KG1 (cell line): ENCODE results near the gene SLC18A3.

Source experiments
- DNase-seq: peaks from one replicate; lab custom pipeline; 2025; lab: John Stamatoyannopoulos, UW

Gene SLC18A3

DNA sequence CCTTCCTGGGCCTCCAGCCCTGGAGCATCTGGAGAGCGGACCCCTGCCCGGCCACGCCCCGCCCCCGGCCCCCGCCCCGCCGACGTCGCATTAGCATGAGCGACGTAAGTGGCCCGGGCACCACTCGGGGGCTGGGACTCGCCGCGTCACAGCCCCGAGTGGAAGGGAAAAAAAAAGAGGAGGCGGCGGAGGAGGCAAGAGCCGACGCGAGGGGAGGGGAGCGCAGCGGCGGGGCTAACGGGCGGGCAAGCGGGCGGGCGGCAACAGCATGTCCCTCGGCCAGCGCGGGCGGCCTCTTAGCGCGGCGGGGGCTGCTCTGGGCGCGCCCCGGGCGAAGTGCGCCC is at the start of gene SLC18A3:
TSS of gene SLC18A3 (plus strand) at position 197 of the 344 bp plus-strand sequence. CDS start 431 bp downstream, outside the sequence.
- no peak for DNase-seq

DNA sequence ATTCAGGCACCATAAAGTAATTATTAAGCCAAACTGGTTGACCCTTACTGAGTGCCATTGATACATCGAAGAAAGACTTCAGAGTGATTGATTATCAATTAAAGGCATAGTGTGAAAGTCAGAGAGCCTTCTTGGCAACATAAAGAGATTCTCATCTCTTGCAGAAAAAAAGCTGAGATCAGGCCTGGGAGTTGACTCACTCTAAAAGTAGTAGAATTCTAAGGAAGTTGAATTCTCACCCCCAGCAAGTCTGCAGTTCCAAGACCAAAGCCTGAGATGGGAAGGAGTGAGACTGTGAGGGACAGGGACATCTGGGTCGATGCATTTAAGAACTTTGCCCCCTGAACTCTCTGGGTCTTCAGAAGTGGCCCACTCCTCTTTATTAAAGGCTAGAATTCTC is 49.6 kb upstream of the SLC18A3 start:
- no peak for DNase-seq

DNA sequence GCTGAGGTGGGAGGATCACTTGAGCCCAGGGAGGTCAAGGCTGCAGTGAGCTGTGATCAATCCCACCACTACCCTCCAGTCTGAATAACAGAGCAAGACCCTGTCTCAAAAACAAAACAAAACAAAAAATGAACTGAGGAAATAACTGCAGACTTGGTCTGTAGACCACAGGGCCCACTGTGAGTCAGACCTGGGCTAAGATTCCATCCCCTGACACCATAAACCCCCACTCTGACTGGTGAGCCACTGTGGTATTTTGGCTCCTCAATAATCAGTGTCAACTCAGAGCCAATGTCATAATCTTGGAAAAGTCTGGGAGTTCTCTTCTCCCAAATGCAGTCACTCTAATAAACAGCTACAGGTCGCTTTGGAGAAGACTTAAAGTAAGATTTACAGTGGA is 47.2 kb upstream of the SLC18A3 start:
- DNase-seq, result no peak

DNA sequence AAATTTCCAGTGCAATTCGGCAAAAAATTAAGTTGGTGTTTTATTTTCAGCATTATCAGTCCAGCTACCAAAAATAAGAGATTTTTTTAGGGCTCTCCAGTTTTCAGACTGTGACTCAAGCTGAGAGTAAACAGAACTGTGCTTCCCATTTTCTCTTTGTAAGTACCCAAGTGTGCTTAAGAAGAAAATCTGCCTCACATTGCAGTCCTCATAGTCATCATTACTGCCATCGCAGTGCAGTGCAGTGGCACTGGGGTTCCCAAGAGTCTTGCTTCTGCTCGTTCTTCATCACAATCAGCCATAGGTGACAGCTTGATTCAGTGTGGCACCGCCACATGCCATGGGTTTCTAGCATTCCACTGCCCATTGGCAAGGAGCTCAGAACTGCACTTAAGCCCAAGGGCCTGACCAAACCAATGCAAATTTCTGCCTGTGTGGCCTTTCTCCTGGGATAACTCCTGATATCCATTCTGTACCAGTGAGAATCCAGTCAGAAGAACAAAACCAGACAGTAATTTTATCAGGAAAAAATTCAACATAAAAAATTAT is 45.6 kb upstream of the SLC18A3 start:
- DNase-seq, result no peak

DNA sequence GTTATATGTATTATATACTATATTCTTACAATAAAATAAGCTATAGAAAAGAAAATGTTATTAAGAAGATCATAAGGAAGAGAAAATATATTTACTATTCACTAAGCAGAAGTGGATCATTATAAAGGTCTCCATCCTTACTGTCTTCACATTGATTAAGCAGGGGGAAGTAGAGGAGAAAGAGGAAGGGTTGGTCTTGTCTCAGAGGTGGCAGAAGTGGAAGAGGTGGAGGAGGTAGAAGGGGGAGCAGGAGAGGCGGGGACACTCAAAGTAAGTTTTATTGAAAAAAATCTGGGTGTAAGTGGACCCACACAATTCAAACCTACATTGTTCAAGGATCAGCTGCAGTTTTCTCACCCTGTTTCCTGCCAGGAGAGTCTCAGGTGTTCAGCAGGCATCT is 42.3 kb upstream of the SLC18A3 start:
- DNase-seq, result no peak

DNA sequence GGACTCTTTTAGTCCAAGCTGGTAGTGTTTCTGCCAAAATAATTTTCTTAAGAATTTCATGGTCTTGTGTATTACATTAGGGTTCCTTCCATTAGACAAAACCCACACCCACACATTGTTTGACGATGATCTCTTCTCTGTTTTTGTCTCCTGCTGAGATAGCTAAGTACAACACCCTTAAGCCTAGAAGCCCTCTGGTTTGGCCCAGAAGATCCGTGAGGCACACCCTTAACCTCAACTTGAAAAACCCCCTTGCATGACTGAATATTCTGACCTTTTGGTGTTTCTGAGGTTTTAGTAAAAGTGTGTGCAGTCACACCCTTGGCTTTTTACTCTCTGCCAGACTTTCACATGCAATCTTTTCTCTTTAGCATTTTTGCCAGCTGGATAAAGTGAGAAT is 41.9 kb upstream of the SLC18A3 start:
- no peak for DNase-seq

DNA sequence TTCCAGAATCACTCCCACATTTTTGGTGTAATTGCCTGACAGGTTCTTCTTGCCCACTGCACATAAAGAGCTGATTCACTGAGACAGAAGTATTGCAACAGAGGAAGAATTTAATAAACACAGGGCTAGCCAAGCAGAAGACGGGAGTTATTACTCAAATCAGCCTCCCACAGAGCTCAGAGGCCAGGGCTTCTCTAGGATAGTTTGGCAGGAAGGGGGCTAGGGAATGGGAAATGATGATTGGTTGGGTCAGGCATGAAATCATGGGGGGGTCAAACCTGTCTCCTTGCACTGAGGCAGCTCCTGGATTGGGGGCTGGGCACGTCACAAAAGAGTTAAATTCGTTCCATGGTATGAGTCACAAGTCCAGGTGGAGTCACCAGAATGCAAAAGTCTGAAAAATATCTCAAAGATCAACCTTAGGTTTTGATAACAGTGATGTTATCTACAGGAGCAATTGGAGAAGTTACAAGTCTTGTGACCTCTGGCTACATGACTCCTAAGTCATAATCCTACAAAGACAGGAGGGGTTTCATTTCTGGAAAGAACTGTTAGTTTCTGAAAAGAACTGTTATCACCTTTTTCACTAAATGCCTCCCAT is 41.0 kb upstream of the SLC18A3 start:
- DNase-seq, result no peak

DNA sequence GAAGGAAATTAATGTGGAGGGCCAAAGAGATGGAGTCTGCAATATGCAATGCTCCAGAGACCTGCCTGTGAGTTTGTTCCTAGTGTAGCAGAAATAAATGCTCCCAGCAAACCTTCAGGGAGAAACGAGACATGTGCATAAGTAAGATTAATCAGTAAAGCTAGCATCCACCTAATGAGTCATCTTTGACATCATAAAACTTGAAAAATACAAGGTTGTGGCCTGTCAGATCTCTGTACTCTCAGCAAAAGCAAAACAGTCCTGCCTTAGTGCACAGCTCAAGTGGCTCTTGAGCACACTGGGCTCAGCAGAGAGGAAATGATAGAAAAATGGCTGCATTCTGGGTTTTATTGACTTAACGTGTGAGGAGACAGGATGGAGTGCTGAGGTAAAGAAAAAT is 38.7 kb upstream of the SLC18A3 start:
- DNase-seq, result no peak

DNA sequence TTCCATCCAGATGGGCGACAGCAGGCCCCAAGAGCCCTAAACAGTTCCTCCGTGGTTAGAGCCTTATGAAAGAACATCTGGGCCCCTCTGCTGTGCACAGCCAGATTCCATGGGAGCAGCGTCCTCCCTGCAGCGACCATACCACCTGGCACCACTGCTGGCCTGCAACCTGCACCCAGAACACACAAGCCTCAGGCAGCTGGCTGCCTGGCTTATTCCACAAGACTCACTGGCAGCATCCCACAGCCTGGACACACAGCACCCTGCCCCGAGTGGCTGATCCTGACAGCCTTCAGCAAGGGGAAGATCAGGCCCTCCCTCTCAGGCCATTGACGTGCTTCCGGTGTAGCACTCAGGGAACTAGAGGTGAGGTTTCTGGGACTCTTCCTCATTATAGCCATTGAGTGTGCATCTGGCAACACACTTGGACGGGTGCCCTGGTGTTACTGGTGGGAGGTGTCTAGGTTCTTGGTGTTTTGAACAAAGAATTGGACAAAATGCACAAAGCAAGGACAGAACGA is 37.5 kb upstream of the SLC18A3 start:
- no peak for DNase-seq

DNA sequence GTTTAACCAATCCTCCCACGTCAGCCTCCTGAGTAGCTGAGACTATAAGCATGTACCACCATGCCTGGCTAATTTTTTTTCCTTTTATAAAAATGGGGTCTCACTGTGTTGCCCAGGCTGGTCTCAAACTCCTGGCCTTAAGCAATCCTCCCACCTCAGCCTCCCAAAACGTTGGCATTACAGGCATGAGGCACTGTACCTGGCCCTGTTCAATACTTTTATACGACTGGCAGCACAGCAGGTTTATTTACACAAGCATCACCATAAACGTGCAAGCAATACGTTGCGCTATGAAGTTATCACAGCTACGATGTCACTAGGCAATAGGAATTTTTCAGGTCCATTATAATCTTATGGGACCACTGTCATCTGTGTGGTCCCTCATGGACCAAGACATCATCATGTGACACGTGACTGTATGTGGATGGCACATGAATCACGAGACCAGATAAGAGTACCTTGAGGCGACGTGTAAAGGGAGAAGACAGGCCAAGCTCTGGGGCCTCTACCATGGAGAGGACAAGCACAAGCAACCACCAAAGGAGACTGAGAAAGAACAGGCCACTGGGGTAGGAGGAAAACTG is 34.5 kb upstream of the SLC18A3 start:
- DNase-seq, result no peak

DNA sequence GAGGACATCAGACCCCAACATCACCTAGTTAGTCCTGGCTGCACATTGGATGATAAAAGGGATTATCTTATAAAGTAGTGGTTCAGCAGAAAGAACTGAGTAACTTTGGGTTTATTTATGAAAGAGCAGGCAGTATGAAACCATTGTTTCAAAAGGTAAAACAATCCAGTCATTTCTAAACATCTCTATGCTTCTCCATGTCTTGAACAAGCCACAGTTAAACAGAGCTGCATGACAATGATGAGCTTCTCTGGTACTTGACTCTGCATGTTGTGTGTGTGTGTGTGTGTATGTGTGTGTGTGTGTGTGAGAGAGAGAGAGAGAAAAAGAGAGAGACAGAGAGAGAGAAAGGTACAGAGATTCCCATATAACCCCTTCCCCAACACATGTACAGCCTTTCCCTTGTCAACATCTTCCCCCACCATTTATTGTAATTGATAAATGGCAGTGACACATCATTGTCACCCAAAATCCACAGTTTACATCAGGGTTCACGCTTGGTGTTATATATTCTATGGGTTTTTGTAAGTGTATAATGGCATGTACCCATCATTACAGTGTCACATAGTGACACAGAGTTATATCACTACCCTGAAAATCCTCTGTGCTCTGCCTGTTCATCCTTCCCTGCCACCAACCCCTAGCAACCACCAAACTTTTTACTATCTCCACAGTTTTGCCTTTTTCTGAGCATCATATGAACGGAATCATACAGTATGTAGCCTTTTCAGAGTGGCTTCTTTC is 32.8 kb upstream of the SLC18A3 start:
- no peak for DNase-seq

DNA sequence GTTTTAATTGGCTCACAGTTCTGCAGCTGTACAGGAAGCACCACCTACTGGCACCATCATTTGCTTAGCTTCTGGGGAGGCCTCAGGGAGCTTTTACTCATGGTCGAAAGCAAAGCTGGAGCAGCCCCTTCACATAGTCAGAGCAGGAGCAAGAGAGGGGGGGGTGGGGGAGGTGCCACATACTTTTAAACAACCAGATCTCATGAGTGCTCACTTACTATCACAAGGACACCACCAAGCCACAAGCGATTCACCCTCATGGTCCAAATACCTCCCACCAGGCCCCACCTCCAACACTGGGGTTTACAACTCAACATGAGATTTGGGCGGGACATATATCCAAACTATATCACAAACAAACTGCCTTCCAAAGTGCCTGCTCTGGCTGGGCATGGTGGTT is 31.7 kb upstream of the SLC18A3 start:
- no peak for DNase-seq

DNA sequence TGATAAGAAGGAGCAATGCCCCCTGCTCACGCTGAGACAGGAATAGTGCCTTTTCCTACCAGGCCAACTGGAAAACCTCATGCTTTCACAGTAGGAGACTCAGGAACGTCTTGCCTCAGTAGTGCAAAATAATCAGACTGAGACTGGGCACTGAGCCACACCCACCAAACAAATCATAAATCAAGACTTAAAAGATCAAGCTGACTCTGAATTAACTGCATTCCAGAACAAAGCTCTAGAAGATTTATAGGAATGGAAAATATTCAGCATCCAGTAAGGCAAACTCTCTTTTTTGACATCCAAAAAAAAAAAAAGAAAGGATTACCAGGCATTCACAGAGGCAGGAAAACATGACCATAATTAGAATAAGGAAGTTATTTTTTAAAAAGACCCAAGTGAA is 30.5 kb upstream of the SLC18A3 start:
- DNase-seq, result no peak

DNA sequence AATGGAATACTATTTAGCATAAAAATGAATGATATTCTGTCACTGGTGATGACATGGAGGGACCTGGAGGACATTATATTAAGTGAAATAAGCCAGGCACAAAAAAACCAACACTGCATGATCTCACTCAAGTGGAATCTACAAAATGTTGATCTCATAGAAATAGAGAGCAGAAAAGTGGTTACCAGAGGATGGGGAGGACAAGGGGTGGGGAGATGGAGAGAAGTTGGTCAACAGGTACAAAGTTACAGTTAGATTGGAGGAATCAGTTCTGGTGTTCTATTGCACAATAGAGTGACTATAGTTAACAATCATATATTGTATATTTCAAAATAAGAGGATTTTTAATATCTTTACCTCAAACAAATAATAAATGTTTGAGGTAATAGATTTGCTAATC is 24.7 kb upstream of the SLC18A3 start:
- no peak for DNase-seq

DNA sequence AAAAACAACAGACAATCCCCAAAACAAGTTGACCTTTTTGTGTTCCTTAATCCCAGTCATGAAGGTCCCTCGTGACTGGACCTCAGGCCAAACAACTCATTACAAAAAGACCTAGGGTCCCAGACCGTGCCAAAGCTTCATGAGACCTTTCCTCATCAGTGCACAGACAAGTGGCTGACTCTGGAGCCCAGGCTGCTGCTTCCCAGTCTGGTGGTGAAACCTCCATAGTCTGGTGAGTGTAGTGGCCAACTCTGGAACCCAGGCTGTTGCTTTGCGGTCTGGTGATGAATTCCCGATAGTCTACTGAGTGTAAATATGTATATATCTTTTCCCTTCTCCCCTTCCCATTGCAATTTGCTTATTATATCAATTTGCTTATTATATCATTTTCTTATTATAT is 22.1 kb upstream of the SLC18A3 start:
- no peak for DNase-seq

DNA sequence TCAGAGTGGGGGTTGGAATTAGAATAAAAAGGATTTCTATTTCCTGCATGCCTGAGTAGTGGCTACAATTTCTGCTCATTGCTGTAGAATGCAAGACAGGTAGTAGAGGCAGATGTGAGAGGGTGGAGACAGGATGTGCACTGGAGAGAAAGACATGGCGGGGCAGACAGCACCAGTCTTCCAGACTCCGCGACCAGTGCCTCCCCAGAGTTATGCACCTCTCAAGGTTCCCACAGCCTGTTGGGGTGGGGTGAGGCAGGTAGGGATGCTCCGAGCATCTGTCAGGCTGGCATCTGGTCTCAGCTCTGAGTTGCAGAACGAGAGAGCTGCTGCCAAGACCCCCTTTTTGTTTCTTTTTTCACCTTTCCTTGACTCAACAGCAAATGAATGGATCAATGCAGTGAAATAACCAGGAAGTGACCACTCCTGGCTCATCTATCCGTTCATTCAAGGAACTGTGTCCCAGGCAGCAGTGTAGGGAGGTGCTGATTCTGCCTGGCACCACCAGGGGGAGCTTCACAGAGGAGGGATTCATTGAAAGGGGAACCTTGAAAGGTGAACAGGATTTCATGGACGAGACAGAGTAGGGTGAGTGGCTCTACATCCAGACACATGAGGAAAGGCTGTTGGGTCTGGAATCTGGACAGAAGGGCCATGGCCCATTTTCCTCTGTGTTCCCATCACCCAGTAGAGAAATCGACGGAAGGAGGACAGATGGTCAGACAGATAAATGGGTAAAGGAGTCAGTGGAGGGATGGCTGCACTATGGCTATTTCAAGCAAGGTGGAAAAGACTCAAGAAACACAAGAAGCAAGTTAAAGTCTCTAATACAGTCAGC is 17.2 kb upstream of the SLC18A3 start:
- peak; percentile 31 for DNase-seq

DNA sequence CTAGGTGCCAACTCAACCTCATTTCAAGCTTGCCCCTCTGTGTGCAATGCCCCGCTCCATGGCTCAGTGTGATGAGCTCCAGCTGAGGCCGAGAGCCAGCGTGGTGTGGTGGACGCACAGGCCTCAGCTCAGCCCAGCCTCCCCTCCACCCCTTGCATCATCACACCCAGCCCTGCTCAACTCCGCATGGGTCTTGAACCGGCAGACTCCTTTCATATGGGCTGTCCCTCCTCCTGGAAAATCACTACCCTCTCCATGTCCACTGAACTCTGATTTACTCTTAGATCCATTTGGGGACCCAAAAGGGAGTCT is 16.6 kb upstream of the SLC18A3 start:
- no peak for DNase-seq

DNA sequence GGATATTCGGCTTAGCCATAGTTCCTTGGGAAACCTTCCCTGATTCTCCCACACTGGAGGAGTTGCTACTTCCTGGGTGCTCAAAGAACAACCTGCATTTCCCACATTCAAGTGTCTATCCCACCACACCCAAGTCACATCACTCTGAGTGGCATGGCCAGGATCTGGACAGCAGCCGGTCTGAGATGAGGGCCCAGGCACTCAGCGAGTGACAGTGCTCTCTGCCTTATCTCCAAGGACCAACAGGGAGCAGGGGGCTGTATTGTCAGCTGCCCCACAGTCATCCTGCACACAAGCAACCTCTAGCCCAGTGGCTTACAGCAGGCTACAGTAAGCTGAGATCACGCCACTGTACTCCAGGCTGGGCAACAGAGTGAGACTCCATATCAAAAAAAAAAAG is 16.1 kb upstream of the SLC18A3 start:
- DNase-seq, result no peak

DNA sequence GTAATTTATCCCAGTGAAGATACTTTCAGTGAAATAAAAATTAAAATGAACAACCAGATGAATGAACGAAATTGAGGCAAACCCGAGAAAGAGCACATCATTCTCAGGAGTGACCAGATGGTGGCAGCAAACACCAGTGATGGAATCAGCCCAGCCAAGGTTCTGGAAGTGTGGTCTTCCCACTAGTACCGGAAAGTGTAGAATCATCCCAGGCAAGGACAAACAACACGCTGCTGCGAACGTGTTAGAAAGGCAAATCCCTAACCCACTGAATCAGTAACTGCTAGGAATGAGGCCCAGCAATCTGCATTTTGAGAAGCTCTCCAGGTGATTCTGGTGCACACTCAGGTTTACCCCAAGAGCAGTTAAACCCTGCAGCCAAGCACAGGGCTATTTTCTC is 15.5 kb upstream of the SLC18A3 start:
- peak; percentile 19 for DNase-seq

DNA sequence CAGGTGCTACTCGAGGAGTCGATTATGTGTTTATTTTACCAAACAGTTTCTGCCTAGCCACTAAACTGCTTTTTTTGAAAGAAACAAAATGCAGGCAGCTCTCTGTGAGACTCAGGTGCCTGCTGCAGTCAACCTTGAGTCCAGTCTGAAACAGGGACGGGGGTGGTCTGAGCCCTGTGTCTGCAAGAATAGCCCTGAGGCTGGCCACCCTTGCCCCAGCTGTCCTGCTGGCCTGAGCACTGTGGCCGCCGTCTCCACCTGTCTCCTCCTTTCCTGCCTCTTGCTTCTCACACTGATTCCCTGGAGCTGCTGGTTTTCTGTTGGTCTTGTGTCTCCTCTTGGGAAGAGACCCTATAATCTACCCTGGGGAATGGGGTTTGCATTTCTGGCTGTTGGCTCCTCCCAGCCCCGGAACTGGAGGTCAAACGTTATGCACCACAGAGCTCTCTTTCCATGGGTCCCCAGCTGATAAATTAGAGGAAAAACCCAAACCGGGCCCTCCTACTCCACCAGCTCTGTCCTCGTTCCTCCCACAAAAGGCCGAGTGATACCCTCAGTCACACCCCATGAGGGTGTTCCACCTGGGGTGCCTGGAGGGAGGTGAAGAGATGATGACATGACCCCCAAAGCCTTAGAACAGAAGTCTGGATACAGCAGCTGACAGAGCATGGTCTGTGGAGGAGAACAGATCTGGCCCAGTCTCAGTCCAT is 15.0 kb upstream of the SLC18A3 start:
- DNase-seq, result no peak

DNA sequence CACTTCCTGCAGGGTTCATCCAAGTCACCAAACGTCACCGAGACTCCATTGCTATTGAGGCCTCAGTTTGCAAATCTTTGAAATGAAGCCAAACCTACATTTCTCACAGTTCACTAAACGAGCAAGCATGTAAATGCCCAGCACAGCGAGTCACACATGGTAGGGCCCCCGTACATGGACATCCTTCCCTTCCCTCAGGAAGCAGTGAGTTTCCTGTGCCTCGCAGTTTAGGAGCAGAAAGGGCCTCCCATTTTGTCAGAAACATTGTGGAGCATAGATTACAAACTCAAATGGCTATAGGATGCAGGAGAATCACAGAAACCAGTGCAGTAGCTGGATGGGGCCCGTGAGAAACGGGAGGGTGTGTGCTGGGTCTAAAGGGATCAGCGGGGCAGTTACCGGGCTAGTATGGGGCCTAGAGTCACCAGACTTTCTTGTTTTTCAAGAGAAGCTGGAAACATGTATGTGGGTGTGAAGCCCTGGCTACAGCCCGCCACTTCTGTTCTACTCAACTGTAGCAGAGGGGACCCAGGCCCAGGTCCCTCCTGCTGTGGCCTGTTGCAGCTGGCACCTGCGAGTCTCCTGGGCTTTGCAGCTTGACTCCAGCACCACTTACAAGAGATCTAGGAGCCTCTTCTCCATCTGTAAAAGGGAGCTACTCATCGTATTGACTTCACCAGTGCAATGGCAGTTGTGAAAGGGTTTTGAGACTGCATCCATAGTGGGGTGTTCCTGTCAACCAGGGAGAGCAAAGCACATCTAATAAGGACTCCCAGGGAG is 14.2 kb upstream of the SLC18A3 start:
- DNase-seq, result no peak
